LNCAP (cell line): ENCODE measurements around the gene TAL1.

Source experiments
- CTCF ChIP-seq: fragments of 450-650 bp; IDR thresholded peaks from 2 replicates; pipeline ENCODE4 v1.5.1; 2017; ENCODE audit warnings: mild to moderate bottlenecking

The TAL1 gene

DNA sequence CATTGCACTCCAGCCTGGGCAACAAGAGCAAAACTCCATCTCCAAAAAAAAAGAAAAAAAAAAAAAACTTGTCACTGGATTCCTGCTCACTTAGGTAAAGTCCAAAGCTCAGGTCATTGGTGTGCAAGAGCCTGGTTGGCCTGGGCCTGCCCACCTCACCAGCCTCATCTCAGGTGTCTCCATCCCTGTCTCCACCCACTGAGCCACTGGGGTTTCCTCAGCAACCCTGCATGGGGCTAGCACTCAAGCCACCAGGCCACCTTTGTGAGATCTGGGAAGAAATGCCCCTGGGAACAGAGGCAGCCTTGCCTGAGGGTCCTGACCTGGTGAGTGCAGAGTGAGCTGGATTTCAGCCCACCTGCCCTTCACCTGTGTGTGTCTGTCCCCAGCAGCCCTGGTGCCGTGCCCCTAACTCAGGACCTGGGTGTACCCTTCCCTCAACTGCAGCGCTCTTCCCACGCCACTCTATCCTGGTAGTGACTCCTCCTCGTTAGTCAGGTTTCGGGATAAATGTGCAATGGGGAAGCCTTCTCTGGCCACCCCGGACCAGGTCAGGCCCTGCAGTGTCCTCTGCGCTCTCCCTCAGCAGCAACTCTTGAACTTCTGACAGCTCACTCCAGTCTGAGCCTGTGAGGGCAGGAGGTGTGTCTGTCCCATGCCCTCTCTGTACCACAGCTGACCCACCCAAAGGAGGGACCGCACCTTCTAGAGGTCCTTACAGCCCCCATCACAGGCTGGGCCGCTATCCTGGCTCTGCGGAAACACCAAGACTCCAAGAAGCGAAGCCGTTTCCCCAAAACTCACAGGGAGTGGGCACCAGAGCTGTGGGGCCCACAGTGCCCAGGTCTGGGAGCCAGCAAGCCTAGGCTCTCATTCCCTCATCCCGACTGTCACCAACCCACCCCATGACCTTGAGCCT lies 45.5 kb downstream of the TAL1 start:
- no peak for TF ChIP-seq CTCF

GRCh38 chr1:47184822-47185677 lies 47.0 kb downstream of the TAL1 start:
- TF ChIP-seq CTCF = no peak

DNA sequence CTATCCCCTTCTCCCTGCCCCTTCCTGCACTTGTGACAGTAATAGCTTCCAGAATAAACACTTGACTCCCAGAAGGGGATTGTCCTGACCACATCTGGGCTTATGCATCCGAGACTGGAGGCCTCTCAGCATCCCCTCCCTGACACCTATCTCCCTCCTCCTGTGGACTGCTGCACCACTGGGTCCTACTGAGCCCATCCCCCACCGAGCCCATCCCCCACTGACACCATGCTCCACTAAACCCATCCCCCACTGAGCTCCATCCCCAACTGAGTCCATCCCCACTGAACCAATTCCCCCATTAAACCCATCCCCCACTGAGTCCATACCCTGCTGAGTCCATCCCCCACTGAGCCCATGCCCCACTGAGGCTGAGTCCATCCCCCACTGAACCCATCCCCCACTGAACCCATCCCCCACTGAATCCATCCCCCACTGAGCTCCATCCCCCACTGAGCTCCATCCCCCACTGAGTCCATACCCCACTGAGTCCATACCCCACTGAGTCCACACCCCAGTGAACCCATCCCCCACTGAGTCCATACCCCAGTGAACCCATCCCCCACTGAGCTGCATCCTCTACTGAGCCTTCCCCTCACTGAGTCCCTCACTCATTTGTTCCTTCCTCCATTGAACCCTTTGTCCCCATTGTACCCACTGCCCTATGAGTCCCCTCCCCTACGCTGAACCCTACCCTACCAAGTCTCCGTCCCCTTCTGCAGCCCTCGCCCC lies 47.8 kb downstream of the TAL1 start:
- TF ChIP-seq CTCF = no peak

DNA sequence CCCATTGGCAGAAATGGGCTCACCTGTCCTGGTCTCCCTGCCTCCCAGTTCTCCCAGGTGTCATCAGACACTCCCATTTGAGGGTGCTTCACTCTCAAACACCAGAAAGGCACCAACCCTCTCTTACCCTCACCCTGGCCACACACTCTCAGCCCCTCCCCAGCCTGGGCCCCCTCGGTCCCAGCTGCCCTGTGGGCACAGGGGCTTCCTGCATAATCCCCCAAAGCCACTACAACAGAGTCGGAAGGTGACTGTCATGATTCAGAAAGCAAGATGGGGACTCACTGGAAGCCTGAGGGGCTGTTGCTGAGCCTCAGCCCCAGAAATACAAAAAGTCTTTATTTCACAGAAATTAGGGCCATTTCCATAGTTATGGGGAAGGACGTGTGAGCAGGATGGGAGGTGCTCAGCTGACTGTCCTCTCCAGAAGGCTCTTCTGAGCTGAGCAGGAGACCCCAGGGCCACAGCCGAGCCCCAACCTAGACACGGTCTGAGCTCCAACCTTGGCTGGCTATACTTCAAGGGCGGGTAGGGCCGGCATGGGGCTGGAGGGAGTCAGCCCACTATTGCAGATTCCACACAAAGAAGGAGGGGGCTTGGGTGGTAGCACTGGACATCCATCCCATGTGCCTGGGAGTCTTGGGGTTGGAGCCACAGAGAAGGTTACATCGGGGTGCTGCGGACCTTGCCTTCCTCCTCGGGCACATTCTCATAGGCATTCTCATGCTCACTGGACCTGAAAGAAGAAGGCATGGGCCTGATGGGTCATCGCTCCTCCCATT lies 48.5 kb downstream of the TAL1 start:
- TF ChIP-seq CTCF = no peak

DNA sequence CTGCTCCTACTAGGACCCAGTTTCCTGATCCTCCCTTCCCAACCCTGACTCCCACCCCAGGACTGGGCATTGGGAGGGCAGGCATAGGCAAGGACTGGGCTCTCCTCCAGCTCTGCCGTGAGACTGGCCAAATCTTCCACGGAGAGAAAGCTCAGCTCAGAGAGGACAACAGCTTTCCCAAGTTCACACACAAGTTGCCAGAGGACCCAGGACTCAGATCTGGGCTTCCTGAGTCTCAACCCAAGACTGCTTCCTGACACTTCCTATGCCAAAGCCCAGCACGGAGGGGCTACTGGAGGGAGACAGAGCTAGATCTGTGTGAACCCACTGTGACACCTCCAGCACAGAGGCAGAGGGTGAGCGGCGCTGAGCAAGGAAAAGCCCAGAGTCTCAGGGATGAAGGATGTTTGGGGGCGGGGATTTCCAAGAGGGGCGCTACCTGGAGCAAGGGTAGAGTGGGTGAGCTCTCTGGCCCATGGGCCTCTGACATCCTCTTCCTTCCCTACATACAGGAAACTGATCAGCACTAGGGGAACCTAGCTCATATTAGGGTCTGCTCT lies 49.3 kb downstream of the TAL1 start:
- no peak for TF ChIP-seq CTCF

DNA sequence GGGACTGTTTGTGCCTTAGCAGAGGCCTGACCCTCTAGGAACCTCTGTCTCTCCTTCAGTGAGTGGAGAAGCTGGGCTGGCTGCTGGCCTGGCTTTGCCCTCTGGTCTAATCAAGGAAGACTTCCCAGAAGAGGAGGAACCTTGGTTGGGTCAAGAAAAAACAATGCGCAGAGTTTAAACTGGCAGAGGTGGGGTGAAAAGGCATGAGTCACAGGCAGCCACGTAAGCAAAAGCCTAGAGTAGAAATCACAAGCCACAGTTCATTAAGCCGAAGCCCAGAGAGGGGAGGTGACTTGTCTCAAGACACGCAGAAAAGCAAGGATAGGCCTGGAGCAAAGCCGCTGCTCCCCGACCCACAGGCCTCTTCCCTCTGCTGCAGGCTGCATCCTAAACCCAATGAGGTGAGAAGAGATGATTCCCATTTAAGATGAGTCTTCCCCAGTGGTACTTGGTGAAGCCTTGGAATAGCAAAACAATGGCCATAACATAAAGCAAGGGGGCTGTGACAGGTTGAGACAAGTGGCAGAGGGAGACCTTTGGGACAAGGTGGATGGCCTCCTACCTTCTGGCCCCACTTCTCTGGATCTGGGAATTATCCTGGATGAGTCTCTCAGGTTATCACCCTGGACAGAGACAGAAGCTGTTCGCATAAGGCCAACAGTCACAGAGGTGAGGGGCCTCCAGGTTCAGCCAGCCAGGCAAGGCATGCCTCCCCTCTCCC lies 49.9 kb downstream of the TAL1 start:
- no peak for TF ChIP-seq CTCF
